NCI-H1092 treated with DMSO at 0.1 percent for 48 hours (cell line): ENCODE data around the gene ICAM1.

Experiments
- DNase-seq: peaks from one replicate; lab custom pipeline; 2025; lab: John Stamatoyannopoulos, UW

Gene ICAM1

GRCh38 chr19:10292789-10293636 lies 22.1 kb downstream of the ICAM1 start:
- no peak for DNase-seq

GRCh38 chr19:10293637-10294367 lies 22.9 kb downstream of the ICAM1 start:
- no peak for DNase-seq

GRCh38 chr19:10294368-10294697 lies 23.4 kb downstream of the ICAM1 start:
- no peak for DNase-seq

- DNase-seq = no peak
Measured at GRCh38 chr19:10295305-10295846, 24.5 kb downstream of the ICAM1 start.

GRCh38 chr19:10295847-10296591 lies 25.1 kb downstream of the ICAM1 start:
- DNase-seq = no peak

- DNase-seq = no peak
Measured at GRCh38 chr19:10299545-10300458, 28.9 kb downstream of the ICAM1 start.

GRCh38 chr19:10305139-10305806 lies 34.4 kb downstream of the ICAM1 start:
- no peak for DNase-seq

- no peak for DNase-seq
Measured at GRCh38 chr19:10306327-10306726, 35.4 kb downstream of the ICAM1 start.

- DNase-seq = no peak
Measured at GRCh38 chr19:10309423-10309822, 38.5 kb downstream of the ICAM1 start, which contains the start of gene ZGLP1. ZGLP1 (minus strand) TSS chr19:10309815.

- peak; percentile 88 for DNase-seq
Measured at GRCh38 chr19:10315335-10316214, 44.7 kb downstream of the ICAM1 start, which contains the start of gene FDX2. FDX2 (minus strand) TSS chr19:10316015; CDS start chr19:10315996, 19 bp downstream.

GRCh38 chr19:10316229-10317044 lies 45.5 kb downstream of the ICAM1 start:
- DNase-seq = no peak

GRCh38 chr19:10317045-10317856 lies 46.3 kb downstream of the ICAM1 start:
- DNase-seq = no peak

- DNase-seq = no peak
Measured at GRCh38 chr19:10317857-10318462, 47.0 kb downstream of the ICAM1 start.

GRCh38 chr19:10318807-10319682 lies 48.1 kb downstream of the ICAM1 start:
- no peak for DNase-seq

GRCh38 chr19:10320602-10321416 lies 49.9 kb downstream of the ICAM1 start:
- no peak for DNase-seq

GRCh38 chr19:10321417-10321797 lies 50.5 kb downstream of the ICAM1 start:
- no peak for DNase-seq
